Esophagus (tissue), 2 donors: ENCODE data around the gene ATXN7. TPM values are rescaled to one million over a fixed set of nuclear protein-coding genes. Genes with fewer than 3 reads are reported as not detected.
A peak's percentile ranks its signal among the peaks of the same experiment; 100 is the strongest.

Experiments
- H3K27ac ChIP-seq, 2 donors: one replicate each; pipeline ENCODE4 v1.5.1; 2013; ENCODE audit warnings: low read depth in 2 of 2, mild to moderate bottlenecking in 2 of 2, inconsistent platforms in 1 of 2, low read length in 1 of 2, moderate library complexity in 1 of 2
- H3K27me3 ChIP-seq, 2 donors: one replicate each; pipeline ENCODE4 v1.6.1; 2013; ENCODE audit warnings: low read length in 2 of 2, control low read depth in 1 of 2, mild to moderate bottlenecking in 1 of 2; ENCODE audit not compliant: insufficient read depth in 2 of 2, control insufficient read depth in 1 of 2
- H3K36me3 ChIP-seq, 2 donors: one replicate each; pipeline ENCODE4 v1.6.1; 2013; ENCODE audit warnings: low read length in 1 of 2; ENCODE audit not compliant: control insufficient read depth in 2 of 2, insufficient read depth in 2 of 2
- H3K4me1 ChIP-seq, 2 donors: one replicate each; pipeline ENCODE4 v1.6.1; 2013; ENCODE audit warnings: low read length in 1 of 2; ENCODE audit not compliant: control insufficient read depth in 2 of 2, insufficient read depth in 2 of 2
- H3K4me3 ChIP-seq, 2 donors: one replicate each; pipeline ENCODE4 v1.5.1; 2013; ENCODE audit warnings: low read length in 2 of 2, mild to moderate bottlenecking in 2 of 2, low read depth in 1 of 2, moderate library complexity in 1 of 2
- H3K9me3 ChIP-seq, 2 donors: one replicate each; pipeline ENCODE4 v1.6.1; 2013; ENCODE audit warnings: mild to moderate bottlenecking in 2 of 2, low read depth in 1 of 2, low read length in 1 of 2, moderate library complexity in 1 of 2; ENCODE audit not compliant: control insufficient read depth in 2 of 2, insufficient read depth in 1 of 2
- WGBS, 2 donors: extraction: QIAGEN DNeasy Blood & Tissue Kit; methylation state at CpG; one replicate each; pipeline ENCODE4 v1.1.7; 2013; 5-methylcytosine and 5-hydroxymethylcytosine counted together
- polyA plus RNA-seq, 2 donors: library from polyadenylated mRNA; stranded (reverse); fragments of 200-250 nt; gene quantifications; one replicate each; pipeline ENCODE4 v1.2.3, GENCODE V29; 2013
- donor health status: healthy with polysubstance abuse.
- donor health status: Bipolar disorder and iron deficiency.

The ATXN7 gene
- polyA plus RNA-seq, 2 donors, result 2.6 to 5.9 TPM

DNA sequence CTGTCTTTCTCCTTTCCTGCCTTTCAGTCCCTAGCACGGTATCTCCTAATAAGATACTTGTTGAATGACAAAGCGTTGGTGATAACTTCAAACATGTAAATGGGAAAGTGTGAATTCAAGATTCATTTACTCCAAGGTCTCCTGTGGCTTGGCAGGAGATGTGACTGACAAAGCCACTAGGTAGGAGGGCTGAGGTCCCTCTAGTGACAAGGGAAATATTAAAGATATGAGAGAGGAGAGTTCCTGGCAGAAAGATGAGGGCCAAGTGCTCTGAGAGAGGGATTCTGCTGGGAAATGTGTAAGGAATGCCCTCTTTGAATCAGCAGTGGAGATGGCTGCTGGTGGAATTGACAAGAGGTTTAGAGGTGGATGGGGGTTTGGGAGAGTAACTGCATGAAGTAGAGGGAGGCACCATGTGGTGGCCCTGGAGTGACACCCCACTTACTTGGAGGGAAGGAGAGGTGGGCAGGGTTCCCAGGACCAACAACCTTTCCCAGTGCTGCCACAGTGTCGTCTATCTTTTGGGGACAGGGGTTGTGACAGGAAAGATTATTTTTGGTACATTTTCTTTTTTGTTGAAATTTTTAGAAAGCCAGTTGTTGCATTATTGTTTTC lies 91.5 kb downstream of the ATXN7 start:
- H3K4me1 ChIP-seq, result peaks cover 0 to 3% of the 10 kb centered on the region in 2 donors
- H3K36me3 ChIP-seq, result no peaks in the 10 kb centered on the region
- H3K27me3 ChIP-seq, result no peaks in the 10 kb centered on the region
- no peaks in the 10 kb centered on the region for H3K9me3 ChIP-seq
- 79 to 93% methylated on average over 3 of the region's 3 CpGs for WGBS, 2 donors
- no peak overlapping the region for H3K4me3 ChIP-seq
- H3K27ac ChIP-seq, result no peak overlapping the region

DNA sequence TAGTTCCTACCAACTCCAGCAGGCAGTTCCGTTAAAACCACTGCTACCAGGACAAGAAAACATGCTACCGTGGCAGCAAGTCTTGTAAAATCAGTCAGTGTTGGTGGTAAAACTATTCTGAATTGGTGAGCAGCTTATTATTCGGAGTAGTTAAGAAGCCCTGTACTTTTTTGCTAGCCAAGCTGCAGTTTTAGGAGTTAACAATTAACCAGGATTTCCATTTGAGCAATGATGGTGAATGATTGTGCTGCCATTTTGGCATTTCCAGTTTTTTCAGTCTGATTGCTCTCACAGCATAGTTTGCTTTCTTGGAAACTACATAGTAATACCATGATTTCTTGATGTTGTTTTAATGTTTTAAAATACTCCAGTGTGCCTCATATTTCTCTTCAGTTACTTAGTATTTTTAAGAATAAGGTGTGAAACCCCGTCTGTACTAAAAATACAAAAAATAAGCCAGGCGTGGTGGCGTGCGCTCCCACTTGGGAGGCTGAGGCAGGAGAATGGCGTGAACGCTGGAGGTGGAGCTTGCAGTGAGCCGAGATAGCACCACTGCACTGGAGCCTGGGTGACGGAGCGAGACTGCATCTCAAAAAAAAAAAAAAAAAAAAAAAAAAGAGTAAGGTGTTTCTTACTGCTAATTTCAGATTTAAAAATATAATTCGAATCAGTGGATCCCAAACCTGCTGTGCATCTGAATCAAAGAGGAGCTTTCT lies 92.3 kb downstream of the ATXN7 start:
- no peaks in the 10 kb centered on the region for H3K36me3 ChIP-seq
- no peaks in the 10 kb centered on the region for H3K27me3 ChIP-seq
- H3K4me3 ChIP-seq, result no peak overlapping the region
- WGBS, 2 donors, result 87 to 95% methylated on average over 13 of the region's 13 CpGs
- H3K4me1 ChIP-seq, result peaks cover 0 to 3% of the 10 kb centered on the region in 2 donors
- H3K27ac ChIP-seq, result no peak overlapping the region
- no peaks in the 10 kb centered on the region for H3K9me3 ChIP-seq

DNA sequence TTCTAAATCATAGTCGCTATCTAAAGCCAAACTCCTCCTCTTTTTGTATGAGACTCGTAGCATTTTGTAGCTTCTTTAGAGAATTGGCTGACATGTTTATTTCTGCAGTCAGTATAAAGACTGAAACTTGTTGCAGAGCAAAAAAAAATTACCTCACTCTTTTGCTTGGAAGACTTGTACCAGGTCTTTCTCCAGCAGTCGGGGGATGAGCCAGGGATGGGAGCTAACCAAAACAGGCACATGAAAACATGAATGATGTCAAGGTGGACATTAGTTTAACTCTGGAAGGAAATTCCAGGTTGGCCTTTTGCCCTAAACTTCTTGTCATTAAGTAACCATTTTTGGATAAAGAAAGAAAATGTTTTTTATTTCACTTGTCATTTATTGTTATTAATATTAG lies 95.5 kb downstream of the ATXN7 start:
- 49 to 70% methylated on average over 3 of the region's 3 CpGs for WGBS, 2 donors
- Histone ChIP-seq H3K4me1 (peaks cover 0 to 1% of the 10 kb centered on the region in 2 donors), H3K4me3 (no peak overlapping the region), H3K36me3 (no peaks in the 10 kb centered on the region), H3K27me3 (no peaks in the 10 kb centered on the region), H3K9me3 (no peaks in the 10 kb centered on the region), H3K27ac (no peak overlapping the region)

DNA sequence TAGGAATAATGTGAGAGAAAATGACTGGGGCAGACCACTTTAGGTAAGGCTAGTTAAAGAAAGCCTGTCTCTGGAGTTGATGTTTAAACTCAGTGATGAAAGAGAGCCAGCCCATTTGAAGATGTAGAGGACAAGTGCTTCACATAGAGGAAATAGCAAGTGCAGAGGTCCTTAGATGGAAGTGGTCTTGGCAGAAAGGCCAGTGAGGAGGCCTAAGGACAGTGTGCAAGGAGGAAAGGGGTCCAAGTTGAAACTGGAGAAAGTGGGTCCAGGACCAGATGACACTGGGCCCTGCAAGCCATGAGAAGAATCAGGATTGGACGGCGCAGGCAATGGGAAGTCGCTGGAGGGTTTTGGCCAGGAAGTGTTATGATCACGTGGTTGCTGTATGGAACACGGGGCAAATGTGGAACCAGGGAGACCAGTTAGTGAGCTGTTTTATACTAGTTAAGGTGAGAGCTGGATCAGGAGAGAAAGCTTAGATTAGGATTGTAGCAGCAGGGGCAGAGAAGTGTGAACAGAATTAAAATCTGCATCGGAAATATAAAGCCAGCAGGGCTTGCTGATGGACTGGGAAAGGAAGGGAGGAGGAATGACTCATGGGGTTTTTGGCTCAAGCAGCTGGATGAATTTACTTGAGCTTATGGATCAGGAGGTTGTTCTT lies 96.5 kb downstream of the ATXN7 start:
- H3K27me3 ChIP-seq, result no peaks in the 10 kb centered on the region
- WGBS, 2 donors, result 18 to 27% methylated on average over 6 of the region's 6 CpGs
- H3K27ac ChIP-seq, result peak overlapping the region; percentile 18 to 76
- H3K9me3 ChIP-seq, result no peaks in the 10 kb centered on the region
- H3K4me3 ChIP-seq, result peak overlapping the region; percentile 28 to 44
- H3K4me1 ChIP-seq, result no peaks in the 10 kb centered on the region
- H3K36me3 ChIP-seq, result no peaks in the 10 kb centered on the region

DNA sequence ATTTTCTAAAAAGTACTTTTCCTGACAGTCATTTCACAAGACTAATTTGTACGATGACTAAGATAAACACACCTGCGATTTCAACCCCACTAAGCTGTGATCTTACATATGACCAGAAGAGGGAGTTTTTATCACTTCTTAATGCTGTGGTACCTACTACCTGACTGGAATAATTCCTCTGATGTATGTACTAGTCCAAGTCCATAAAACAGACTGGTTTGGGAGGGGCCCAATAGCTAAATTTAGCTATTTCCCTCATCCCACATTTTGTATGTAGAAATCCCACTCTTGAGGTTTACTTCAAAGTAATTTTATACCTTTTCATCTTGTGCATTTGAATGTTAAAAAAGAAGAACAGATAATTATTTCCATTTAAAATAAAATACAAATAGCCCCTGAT lies 98.2 kb downstream of the ATXN7 start:
- no peaks in the 10 kb centered on the region for H3K4me1 ChIP-seq
- no peaks in the 10 kb centered on the region for H3K36me3 ChIP-seq
- no peak overlapping the region for H3K4me3 ChIP-seq
- no peaks in the 10 kb centered on the region for H3K9me3 ChIP-seq
- no peaks in the 10 kb centered on the region for H3K27me3 ChIP-seq
- WGBS, 2 donors, result 13 to 16% methylated on average over 2 of the region's 2 CpGs
- H3K27ac ChIP-seq, result no peak overlapping the region

DNA sequence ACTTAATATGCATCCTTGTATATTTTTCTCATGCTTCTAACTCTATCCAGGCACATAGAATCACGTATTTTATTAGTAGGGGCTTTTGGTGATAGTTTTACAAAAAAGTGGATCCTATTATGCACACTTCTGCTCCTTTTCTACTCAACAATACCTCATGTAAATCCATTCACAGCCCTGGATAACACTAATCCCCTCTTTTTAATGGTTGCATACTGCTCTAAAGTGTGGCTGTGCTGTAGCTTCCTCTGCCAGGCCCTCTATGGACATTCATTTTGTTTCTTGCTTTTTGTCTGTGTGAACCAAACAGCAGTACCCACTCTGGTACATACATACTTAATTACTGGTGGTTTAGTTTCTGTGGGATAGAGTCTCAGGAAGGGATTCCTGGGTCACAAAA lies 99.8 kb downstream of the ATXN7 start:
- Histone ChIP-seq H3K9me3 (no peaks in the 10 kb centered on the region), H3K36me3 (no peaks in the 10 kb centered on the region), H3K4me1 (peaks cover 0 to 3% of the 10 kb centered on the region in 2 donors), H3K27ac (no peak overlapping the region), H3K4me3 (no peak overlapping the region), H3K27me3 (no peaks in the 10 kb centered on the region)
- WGBS, 2 donors, result 86 to 89% methylated on average over 1 of the region's 1 CpG

DNA sequence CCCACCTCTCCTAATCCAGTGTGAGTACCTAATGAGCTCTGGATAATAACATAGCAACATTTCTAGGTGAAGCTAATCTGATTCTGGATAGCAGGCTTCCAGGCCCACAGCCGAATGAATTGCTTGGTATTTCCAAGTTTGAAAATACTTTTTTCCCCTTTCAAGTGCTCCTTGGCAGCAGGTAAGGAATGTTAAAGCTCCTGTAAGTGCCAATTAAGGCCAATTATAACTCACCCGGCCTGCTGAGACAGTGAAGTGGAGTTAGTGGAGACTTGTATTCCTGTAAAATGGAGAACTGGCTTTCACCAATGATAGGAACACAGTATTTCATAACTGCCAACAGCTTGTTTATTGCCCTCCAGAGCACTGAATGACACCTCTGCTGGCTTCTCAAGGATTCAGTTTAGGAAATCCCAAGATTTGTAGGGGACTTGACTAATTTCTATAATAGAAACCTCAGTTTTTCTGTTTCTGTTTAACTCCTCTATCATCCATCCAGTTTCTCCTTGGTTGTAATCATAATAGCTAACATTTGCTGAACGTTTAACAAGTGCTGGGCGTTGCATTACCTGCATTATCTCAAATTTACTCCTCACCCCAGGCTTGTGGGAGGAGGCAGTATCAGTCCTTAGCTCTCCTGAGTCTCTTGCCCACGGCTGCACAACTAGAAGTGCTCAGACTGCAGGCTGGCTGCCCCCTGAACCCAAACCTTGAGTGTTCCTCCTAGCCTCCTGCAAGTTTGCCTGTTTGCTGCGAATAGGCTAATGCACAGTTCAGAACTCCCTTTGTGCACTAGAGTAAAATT lies 101.2 kb downstream of the ATXN7 start:
- no peak overlapping the region for H3K4me3 ChIP-seq
- peaks cover 0 to 3% of the 10 kb centered on the region in 2 donors for H3K4me1 ChIP-seq
- H3K27ac ChIP-seq, result peak overlapping the region; percentile 2 to 21
- no peaks in the 10 kb centered on the region for H3K36me3 ChIP-seq
- H3K27me3 ChIP-seq, result no peaks in the 10 kb centered on the region
- WGBS, 2 donors, result 50 to 52% methylated on average over 6 of the region's 6 CpGs
- H3K9me3 ChIP-seq, result no peaks in the 10 kb centered on the region

DNA sequence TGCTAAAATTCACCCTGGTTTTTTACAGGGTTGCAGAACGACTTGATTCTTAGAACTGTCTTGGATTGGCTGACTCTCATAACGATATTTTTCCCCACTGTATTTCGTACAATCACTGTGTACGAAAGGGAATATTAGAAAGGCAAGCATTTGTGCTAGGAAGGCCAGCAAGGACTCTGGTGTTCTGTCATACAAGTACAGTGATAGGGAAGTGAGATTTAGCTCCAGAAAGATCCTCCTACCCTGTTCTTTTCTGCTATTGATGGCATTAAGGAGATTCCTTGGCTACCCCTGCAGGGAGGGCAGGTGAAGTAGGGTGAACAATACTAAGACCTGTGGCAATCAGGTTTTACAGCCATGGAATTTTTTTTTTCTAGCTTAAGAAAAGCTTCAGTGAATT lies 102.3 kb downstream of the ATXN7 start:
- WGBS, 2 donors, result 79 to 91% methylated on average over 4 of the region's 4 CpGs
- Histone ChIP-seq H3K27ac (no peak overlapping the region), H3K9me3 (no peaks in the 10 kb centered on the region), H3K36me3 (no peaks in the 10 kb centered on the region), H3K27me3 (no peaks in the 10 kb centered on the region), H3K4me3 (no peak overlapping the region), H3K4me1 (peaks cover 0 to 3% of the 10 kb centered on the region in 2 donors)

DNA sequence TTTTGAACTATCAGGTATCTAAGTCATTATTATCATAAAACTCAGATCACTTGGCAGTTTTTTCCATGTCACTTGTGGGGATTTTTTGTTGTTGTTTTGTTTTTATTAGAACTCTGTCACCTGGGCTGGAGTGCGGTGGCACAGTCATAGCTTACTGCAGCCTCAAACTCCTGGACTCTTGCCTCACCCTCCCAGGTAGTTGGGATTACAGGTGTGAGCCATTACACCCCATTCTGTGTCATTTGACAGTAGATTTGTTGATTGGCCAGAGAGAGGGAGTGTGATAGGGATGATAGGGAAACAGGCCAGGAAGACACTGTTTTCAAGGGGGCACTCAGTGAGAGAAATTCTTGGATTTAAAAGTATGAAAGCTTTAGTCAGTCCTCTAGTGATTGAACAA lies 103.2 kb downstream of the ATXN7 start:
- WGBS, 2 donors, result 71 to 80% methylated on average over 1 of the region's 1 CpG
- Histone ChIP-seq H3K27me3 (no peaks in the 10 kb centered on the region), H3K4me3 (no peak overlapping the region), H3K27ac (peak overlapping the region in 1 of 2 donors; percentile 17), H3K9me3 (no peaks in the 10 kb centered on the region), H3K36me3 (no peaks in the 10 kb centered on the region), H3K4me1 (peaks cover 0 to 3% of the 10 kb centered on the region in 2 donors)
